T-helper 22 cell (primary cell): ENCODE data around the gene RUNX3.
A peak's percentile ranks its signal among the peaks of the same experiment; 100 is the strongest.

Experiments
- DNase-seq: peaks from one replicate; pipeline ENCODE4 v3.0.0-alpha.2; 2020; ENCODE audit warnings: low read depth

RUNX3 gene

DNA sequence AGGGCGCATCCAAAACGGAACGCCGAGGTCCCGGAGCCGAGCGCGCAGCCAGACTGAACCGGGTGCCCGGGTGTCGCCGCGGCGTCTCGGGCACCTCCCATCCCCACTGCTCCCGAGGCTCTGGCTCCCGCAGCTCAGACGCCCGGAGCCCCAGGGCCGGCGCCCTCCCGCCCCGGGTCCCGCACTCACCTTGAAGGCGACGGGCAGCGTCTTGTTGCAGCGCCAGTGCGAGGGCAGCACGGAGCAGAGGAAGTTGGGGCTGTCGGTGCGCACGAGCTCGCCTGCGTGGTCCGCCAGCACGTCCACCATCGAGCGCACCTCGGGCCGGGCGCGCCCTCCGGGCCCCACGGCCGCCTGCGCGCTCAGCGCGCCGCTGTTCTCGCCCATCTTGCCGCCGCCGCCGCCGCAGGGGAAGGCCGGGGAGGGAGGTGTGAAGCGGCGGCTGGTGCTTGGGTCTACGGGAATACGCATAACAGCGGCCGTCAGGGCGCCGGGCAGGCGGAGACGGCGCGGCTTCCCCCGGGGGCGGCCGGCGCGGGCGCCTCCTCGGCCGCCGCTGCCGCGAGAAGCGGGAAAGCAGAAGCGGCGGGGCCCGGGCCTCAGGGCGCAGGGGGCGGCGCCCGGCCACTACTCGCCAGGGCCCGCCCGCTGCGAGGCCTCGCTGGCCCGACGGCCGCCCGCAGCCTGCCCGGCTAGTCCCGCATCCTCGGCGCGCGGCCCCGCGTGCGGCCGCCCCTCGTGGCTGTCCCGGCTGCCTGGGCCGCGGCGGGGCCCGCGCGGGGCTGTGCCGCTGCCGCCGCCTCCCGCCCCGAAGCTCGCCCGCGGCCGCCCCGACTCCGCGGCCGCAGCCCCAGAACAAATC, 447 bp downstream of the RUNX3 start:
- DNase-seq = no peak

DNA sequence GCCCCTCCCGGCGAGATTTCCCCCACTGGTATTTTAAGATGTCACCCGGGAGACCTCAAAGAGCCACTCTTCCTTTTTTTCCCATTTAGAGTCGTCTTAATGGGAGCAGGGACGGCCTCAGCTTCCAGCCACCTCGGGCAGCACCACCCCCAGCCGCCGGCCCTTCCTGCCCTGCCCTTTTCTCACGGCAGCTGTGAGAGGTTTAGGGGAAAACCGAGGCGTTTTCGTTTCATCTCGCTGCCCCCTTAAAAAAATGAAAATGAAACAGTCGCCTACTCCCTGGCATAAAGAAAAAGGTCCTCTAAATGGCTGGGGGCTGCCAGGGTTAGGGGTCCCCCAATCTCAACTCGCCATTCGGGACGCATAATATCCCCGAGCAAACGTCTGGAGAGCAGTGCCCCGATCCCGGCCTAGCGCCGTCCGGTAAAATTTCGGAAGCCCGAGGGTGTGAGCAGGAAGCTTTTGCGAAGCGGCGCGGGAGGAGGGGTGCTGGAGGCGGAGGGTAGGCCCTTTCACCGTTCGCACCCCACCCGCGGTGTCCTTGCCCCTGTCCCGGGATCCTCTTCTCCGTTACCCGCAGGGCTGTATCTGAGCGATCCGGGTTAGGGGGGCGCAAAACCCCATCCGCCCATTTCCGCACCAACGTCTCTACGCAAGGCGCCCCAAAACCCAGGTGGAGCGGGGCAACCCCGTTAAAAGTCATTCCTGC, 1.2 kb downstream of the RUNX3 start:
- peak; percentile 57 for DNase-seq

DNA sequence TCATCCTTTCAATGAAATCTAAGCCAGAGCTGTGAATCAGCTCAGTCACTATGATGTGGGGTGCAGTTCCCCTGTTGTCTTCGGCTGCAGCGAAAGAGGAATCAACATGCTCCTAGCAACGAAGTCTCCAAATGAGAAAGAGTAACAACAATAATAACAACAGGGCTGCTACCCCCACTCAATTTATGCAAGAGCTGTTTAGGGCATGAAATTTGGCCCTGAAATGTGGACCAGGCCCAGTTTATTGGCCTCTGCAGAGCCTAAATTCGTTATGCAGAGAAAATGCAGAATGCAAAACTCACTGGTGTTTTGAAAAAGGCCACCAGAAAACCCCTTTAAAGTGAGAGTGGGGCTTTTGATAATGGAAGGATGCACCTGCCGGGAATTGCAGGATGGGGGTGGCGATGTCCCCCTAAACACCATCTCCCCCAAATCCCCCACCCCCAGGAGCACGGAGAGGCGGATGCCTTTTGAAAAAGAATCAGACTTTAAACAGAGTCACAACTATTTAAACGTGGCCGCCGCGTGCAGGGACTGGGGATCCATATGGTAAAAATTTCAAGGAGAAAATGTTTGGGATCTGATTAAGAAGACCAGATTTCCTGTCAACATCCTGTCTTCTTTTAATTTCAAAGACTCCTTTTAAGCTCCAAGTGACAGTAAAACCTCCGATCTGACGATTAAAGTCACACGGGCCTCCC, 1.9 kb downstream of the RUNX3 start:
- no peak for DNase-seq

DNA sequence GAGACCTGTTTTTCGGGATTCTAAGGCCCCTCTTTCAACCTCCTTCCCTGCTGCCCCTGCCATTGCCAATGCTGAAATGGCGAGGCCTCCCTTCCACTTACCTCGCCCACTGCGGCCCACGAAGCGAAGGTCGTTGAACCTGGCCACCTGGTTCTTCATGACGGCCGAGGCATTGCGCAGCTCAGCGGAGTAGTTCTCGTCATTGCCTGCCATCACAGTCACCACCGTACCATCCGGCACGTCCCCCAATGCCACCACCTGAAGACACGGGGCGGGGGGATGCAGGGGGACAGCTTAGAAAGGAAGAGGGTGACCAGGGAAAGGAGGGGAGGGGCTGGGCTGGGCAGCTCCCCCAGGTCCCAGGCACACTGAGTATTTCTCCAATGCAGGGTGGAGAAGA, 2.6 kb downstream of the RUNX3 start:
- no peak for DNase-seq

DNA sequence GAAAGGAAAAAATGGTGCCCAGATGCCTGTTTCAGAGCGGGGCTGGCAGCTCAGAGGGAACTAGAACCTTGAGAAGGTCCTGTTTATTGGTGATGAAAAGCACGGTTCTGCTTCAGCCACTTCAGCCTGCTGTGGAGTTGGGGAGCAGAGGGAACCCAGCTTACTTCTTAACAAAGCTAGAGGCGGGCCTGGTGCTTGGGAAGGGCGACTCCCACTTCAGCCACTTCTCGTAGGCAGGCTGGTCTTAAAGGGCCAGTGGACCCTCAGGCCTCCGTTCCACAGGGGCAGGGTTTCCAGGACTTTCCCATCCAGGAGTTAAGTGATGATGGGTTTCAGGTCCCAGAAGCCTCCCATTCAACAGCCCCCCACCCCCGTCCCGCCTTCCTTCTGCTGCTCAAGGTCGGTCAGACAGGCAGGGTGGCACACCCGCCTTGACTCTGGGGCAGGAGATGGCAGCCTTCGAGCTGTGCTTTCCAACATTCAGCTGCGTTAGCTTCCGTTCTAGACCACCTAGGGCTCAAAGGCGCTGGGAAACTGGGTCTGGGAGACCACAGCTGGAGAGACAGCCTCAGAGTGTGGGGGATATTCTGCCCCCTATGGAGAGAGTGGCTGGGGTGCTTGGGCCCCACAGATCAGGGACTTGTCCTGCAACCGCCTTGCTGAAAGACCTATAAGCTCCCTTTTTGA, 3.4 kb downstream of the RUNX3 start:
- no peak for DNase-seq

DNA sequence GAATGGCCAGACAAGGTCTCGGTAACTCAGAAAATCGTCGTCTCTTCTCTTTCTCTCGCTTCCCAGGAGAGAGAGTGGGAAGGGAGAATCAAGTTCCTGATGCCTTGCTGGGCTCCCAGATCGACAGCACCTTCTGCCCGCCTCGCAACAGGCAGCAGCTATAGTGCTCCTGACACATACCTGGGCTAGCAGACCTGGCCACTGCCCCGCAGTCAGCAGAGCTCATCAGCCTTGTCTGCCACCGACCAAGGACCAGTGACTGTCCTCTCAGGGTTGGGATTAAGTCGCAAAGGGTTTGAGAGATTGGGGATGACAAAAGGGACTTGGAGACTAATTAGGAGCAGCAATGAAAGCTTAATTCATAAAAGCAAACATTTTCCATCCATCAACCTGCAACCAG, 4.1 kb downstream of the RUNX3 start:
- no peak for DNase-seq

DNA sequence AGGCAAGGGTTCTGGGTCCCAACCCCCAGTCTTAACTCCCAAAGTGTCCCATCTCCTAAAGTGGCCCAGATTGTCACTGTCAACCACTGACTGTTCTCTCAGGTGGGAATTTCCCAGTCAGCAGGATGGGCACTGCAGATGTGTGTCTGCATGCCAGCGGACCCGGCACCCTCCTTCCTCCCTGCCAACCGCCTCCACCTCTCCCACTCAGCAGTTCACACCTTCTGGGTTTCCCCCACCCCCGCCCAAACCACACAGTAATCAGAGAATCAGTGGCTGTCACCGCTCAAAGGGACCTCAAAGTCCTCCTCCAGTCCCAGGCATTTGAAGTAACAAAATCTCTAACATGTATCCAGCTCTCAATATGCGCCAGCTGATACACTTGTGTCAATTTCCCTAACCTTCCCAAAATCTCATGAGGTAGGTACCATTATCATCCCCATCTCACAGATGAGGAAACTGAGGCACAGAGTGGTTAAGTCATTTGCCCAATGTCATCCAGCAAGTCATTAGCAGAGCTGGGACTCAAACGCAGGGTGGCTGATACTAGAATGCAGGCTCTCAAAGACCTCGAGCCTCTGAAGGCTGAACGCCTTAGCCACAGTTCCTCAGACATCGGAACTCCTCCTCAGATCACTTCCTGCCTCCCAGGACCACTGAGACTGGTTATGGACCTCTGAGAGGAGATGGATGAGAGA, 4.8 kb downstream of the RUNX3 start:
- DNase-seq = peak; percentile 94

DNA sequence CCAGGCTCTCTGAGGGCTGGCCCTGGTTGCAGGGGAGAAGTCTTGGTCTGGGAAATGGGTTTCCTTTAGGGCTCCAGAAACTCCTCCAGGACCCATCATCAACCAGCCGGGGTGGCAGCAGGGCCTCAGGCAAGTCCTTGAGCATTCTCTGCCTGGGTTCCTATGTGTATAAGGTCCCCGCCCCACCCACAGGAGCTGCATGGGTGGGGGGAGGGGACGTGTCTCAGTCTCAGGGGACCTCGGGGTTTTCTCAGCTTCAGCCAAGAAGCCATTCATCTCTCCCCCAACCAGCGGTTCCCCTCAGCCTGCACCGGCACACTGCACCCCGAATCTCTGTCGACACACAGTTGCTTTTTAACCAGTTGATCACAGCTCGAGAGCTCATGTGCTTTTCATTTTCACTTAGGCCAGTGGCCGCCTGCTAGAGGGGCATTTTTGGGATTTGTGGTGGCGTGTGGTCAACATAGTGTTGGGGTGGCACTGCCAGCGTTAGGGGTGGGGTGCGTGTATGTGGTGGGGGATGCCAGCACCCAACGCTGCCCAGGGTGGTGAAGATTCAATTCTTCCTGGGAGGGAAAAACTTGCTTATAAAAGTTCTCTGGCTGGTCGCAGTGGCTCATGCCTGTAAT, 6.5 kb downstream of the RUNX3 start:
- DNase-seq = no peak

DNA sequence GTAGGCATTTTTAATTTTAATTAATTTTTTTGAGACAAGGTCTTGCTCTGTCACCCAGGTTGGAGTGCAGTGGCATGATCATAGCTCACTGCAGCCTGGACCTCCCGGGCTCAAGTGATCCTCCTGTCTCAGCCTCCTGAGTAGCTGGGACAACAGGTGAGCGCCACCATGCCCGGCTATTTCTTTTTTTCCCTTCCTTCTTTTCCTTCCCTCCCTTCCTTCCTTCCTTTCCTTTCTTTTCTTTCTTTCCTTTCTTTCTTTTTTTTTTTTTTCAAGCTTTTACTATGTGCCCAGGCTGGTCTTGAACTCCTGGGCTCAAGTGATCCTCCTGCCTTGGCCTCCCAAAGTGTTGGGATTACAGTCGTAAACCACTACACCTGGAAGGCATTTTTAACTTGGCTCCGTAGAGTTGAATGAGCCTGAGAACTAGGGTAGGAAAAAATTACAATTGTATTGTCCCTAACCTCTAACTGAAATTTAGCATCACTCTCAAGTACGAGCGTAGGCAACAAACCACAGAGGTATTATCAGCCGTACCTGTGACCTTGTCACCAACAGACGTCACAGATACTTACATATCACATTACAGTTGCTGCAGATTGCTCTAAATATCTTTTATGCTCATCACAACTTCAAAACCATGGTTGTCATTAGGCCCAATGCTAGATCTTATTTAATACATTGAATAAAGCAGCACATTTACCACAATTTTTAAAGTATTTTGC, 8.0 kb downstream of the RUNX3 start:
- peak; percentile 50 for DNase-seq

DNA sequence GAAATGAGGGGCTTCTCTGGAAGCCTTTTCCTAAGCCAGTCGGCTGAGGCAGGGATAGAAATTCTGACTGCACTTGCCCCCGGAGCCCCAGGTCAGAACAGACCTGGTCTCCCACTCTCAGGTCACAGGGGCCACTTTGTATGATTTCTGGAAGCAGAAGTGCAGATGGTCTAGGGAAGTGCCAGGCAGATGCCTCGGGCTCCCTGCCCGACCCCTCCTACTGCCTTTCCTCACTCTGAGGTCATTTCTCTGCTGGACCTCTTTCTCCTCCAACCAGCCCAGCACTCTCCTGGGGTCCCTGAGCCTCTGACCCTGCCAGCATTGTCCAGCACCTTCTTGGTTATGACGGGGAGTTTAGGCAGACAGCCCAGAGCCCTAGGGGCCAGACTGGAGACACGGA, 8.7 kb downstream of the RUNX3 start:
- no peak for DNase-seq

DNA sequence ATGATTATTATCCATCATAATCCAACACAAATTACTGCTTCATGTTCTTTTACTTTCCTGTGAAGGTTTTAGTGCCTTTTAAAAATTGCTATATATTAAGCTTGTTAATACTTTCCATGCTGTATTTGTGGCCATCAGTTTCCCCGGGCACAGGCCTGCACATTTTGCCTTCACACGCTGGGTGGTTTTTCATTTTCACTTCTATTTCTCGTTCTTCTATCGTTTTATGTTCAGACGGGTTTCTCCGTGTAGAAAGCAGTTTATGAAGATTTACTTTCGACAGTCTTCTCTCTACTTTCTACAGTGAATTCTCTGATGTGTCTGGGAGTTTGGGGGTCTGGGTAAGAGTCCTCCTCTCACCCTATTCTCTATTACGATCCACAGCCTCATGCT, 9.5 kb downstream of the RUNX3 start:
- no peak for DNase-seq

DNA sequence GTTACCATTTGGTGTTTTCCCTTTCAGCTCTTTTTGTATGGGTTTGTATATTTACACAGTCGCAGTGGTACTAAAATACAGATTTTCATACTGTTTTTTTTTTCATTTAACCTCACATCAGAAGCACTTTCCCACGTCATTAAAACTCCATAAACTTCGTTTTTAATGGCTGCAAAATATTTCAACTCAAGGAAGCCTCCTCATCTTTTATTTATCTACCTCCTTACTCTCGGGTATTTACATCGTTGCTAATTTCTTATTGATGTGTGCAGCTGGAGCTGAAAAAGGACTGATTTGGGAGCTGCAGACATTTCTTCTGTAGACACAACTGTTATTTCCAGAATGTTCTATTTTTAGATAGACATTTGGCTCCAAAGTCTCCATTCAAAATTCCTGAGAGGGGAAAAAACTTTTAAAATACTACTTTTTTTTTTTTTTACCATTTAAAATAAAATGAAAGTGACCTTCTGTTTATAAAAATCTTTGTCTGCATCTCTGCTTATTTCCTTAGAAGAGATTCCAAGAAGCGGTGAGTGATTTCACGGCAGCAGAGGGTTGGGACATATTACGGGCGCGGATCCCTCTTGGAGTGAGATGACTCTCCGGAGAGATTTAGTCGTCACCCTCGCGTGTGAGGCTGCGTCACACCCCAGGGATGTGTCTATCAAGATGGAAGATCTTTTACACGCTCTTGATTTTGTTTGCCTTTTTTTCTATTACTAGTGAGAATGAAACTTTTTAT, 10.1 kb downstream of the RUNX3 start:
- DNase-seq = no peak

DNA sequence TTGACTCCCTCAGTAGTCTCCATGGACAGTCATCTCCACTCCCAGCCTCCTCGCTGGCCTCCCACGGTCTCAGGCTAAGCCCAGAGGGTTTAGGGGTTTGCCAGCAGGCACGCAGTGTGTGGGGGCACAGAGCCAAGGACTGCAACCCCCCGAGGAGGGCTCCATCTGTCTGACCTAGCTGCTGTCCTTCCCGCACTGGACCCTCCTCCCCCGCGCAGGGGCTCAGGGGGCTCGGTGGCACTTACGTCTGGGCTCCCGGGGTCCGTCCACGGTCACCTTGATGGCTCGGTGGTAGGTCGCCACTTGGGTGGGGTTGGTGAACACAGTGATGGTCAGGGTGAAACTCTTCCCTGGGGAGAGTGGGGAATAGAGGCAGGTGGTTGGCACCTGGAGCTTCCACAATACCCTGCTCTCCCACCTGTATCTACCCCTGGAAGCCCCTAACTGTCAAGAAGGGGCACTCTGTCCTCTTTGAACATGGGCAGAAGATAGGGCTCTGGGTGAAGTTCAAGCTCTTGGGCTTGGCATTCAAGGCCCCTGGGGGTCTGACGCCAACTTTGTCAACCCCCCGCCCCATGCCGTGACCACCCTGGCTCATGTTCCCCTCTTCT, 11.0 kb downstream of the RUNX3 start:
- no peak for DNase-seq

DNA sequence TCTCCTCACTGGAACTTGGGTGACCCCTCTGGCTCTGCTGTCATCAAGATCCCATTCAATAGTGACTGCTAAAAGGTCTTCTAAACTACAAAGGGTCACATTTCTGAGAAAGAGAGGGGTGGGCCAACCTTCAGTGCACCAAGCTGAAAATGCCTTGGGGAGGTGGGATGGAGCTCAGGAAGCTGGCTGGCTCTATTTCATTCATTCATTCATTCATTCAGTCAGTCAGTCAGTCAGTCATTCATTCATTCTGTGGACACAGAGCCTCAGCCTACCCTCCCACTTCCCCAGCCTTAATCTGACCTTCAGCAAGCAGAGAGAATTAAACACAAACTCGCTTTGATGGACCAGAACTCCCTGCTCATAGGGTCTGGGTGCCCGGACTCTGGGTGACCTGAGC, 11.7 kb downstream of the RUNX3 start:
- no peak for DNase-seq

DNA sequence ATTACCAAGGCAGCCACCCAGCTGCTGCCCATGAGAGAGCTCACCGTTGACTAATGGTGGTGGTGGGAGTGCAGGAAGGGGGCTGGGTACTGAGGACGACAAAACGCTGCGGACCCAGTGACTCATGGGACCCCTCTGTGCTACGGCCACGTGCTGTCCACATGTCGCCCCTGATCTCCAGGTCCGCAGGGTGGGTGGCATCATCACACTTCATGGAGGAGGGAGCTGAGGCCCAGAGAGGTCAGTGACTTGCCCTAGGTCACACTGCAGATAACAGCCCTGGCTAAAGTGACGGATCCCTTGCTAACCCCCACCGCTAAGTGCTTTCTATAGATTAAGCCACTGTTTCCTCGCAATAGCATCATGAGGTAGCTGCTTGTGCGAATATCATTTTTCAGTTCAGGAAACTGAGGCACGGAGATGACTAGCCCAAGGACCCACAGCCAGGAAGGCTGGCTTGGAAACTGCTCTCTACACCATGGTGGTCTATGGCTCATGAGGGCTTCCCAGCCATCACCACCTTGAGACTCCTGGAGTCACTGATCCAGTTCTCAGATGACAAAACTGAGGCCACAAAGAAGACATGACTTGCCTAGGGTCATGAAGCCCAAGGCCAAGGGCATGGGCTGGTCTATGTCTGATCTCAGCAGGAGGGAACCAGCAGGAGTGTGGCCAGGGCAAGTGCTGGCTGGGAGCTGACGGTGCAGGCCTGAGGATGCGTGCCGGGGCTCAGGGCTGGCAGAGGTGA, 12.6 kb downstream of the RUNX3 start:
- DNase-seq = no peak

DNA sequence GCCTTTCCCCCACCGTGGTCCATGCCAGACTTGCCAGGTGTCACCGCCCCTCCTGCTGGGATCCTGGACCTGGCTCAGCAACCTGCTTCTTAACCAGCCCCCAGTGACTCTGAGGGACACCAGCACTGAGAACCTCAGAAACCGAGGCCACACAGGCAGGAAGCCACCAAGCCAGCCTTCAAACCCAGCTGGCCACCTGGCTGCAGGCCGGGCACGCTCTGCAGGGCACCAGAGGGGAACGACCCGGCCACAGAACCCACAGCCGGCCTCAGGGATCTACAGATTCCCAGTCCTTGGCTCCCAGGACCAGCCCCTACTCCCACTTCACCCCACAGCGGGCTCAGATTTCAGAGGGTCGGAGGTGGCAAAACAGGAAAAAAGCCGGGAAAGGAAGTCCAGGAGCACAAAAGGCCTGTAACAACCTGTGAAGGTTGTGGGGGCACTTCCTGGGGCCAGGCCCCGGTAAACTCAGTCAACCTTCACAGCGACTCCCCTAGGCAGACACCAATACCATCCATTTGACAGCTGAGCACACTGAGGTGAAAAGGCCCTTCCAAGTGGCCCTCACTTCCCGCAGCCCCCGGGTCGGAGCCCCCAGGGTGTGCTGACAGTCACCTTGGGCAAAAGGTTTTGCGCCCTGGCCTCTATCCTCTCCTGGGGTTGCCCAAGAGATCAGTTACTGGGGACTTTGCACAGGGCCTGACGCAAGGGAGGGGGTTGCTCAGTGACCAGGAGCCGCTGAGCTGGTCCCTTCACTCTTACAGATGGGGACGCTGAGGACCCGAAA, 14.1 kb downstream of the RUNX3 start:
- no peak for DNase-seq

DNA sequence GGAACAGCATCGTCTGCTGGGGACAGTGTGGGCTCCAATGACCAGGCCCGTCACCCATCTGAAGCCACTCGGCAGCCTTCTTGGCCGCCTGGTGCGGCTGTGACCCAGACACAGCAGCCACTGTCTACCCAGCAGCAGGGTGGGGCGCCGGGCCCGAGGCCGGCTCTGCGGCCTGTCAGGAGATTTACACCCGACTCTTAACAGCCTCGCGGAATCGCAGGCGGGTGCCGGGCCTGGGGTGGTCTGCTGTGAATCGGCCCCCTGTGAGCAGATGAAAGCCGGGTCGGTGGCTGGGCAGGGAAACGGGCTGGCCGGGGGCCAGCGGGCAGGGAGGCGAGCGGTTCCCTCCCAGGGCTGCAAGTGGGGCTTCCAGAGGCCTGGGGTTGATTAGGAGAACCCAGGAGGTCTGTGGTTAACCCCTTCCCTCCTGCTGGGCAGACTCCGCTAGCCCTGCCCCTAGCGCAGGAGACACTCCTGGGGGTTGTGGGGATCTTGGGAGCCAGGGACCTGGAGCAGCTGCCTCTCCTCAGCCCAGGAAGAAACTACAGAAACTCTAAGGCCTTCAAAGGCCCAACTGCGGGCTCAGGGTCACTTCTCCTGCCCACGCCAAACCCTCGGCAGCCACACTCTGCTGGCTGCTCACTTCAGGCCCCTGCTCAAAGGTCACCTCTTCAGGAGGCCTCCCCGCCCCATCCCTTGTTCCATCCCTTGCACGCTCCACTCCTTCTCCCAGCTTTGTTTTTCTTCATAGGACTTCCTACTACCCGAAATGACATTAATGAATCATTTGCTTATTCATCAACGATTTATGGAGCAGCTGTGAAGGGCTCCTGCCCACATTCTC, 15.6 kb downstream of the RUNX3 start:
- DNase-seq = no peak
